Heart right ventricle (tissue), 16 donors: ENCODE results near the gene GRP. TPM values are rescaled to one million over a fixed set of nuclear protein-coding genes. Genes with fewer than 3 reads are reported as not detected.
A peak's percentile ranks its signal among the peaks of the same experiment; 100 is the strongest.

ENCODE experiments used
- ATAC-seq, 8 donors: fragments of 200-7000 bp; cut with Tn5 transposase; one replicate each; pipeline ENCODE4 v1.9.1; 2020; ENCODE audit warnings: mild to moderate bottlenecking in 8 of 8, moderate library complexity in 8 of 8, moderate number of reproducible peaks in 1 of 8
- DNase-seq, 2 donors: peaks; one replicate each; pipeline ENCODE4 v3.0.0-alpha.2; 2020
- H3K27ac ChIP-seq, 10 donors: fragments of 200-600 bp; sonication (generic) in 2 of 10; one replicate each; pipeline versions ENCODE4 v1.5.0 to v1.8.0; 2020 to 2022; ENCODE audit warnings: mild to moderate bottlenecking in 3 of 10
- H3K27me3 ChIP-seq, 7 donors: fragments of 200-600 bp; one replicate each; pipeline ENCODE4 v1.8.0; 2021 to 2022; ENCODE audit warnings: mild to moderate bottlenecking in 2 of 7
- H3K36me3 ChIP-seq, 9 donors: fragments of 200-600 bp; sonication (generic) in 1 of 9; one replicate each; pipeline versions ENCODE4 v1.5.0 to v1.8.0; 2020 to 2022; ENCODE audit warnings: mild to moderate bottlenecking in 2 of 9
- H3K4me1 ChIP-seq, 9 donors: fragments of 200-600 bp; sonication (generic) in 1 of 9; one replicate each; pipeline versions ENCODE4 v1.5.0 to v1.8.0; 2020 to 2022; ENCODE audit warnings: mild to moderate bottlenecking in 4 of 9
- H3K4me3 ChIP-seq, 10 donors: fragments of 200-600 bp; sonication (generic) in 2 of 10; one replicate each; pipeline versions ENCODE4 v1.5.0 to v1.8.0; 2020 to 2022; ENCODE audit warnings: mild to moderate bottlenecking in 7 of 10, moderate library complexity in 2 of 10
- H3K9me3 ChIP-seq, 11 donors: fragments of 200-600 bp in 10 of 11; sonication (generic) in 2 of 11; one replicate each; pipeline versions ENCODE4 v1.5.0 to v1.8.0; 2013 to 2022; ENCODE audit warnings: mild to moderate bottlenecking in 2 of 11, control low read depth in 1 of 11, moderate library complexity in 1 of 11
- CTCF ChIP-seq, 9 donors: fragments of 200-600 bp; sonication (generic) in 2 of 9; IDR thresholded peaks; one replicate each; pipeline versions ENCODE4 v1.5.0 to v1.8.0; 2021 to 2022; ENCODE audit warnings: antibody characterized with exemption in 9 of 9, mild to moderate bottlenecking in 5 of 9, moderate library complexity in 1 of 9
- WGBS, 2 donors: extraction: QIAGEN DNeasy Blood & Tissue Kit; methylation state at CpG; one replicate each; pipeline ENCODE4 v1.1.7; 2013; ENCODE audit warnings: inconsistent platforms in 1 of 2; 5-methylcytosine and 5-hydroxymethylcytosine counted together
- intact Hi-C, 10 donors: fragments of 100-400 bp; cut with DNase I; formaldehyde crosslinking; loops; one replicate each; pipeline versions ENCODE4 v1.11.1 to v1.14.2; 2022
- polyA plus RNA-seq, 2 donors: library from polyadenylated mRNA; stranded (reverse); fragments of 200-250 nt; gene quantifications; one replicate each; pipeline ENCODE4 v1.2.3, GENCODE V29; 2013
- total RNA-seq, 10 donors: library from RNA; stranded (reverse); fragmentation: NEBNext Ultra II Directional in 3 of 10; extraction: Animal tissue kit (Norgen Biotek cat#: 25700) in 3 of 10; gene quantifications; one replicate each; pipeline versions ENCODE4 v1.2.1 to v1.2.4, GENCODE V29; 2021 to 2023
- donor health status: Arrhythmogenic right ventricular cardiomyopathy.
- donor health status: ischemic (EF 13 %, LVEDD 7.1; RV severe dilation, severe dysfunction).
- donor health status: healthy with polysubstance abuse.
- donor health status: DM: no; HTN: yes; CAD: no.
- donor health status: DM: no; HTN: no; CAD: no.
- donor health status: ischemic (EF 25% LVEDD 6.9; RV normal size, moderate dysfunction).
- donor health status: ischemic (EF 25% LVEDD 5.7; RV mildly dilated, moderate dysfunction).
- donor health status: healthy.
- donor health status: DM: yes; HTN: yes; CAD: no.
- donor health status: Ischemic cardiomyopathy.
- donor health status: ischemic (EF 35%, LVEDD 5.7; RV mildly dilated, moderate dysfunction).
- donor health status: nonischemic (EF 11% LVEDD 7.7; RV severe dilation, severe dysfunction).
- donor health status: DM: yes; HTN: yes; CAD: no.
- donor health status: PGD.
- donor health status: ischemic (EF 29% LVEDD 5.4; RV normal size, mild dysfunction).
- donor health status: nonischemic (EF 23%, LVEDD 6.1; RV moderate dilation, normal function).

Gene GRP
- total and polyA plus RNA-seq, 12 donors = not detected

- no peak for TF ChIP-seq CTCF (IDR thresholded peaks at IDR 0.05)
- Histone ChIP-seq H3K27ac (no peak overlapping the region), H3K4me1 (peaks cover 0 to 23% (median 15%) of the 10 kb centered on the region in 9 donors), H3K36me3 (no peaks in the 10 kb centered on the region), H3K9me3 (no peaks in the 10 kb centered on the region), H3K27me3 (peaks cover 29 to 63% (median 61%) of the 10 kb centered on the region in 7 donors), H3K4me3 (no peak overlapping the region)
- 7 to 9% methylated on average over 16 of the region's 16 CpGs for WGBS, 2 donors
- intact Hi-C loops = no loop called here
- ATAC-seq (no peak), DNase-seq (no peak)
Observed at GRCh38 chr18:59263661-59264060, 43.7 kb downstream of the GRP start.

GRCh38 chr18:59264121-59264571 lies 44.2 kb downstream of the GRP start:
- ATAC-seq = no peak
- WGBS, 2 donors = 3 to 4% methylated on average over 17 of the region's 17 CpGs
- intact Hi-C loops = no loop called here
- no peak overlapping the region for H3K4me3 ChIP-seq
- peaks cover 32 to 68% (median 65%) of the 10 kb centered on the region in 7 donors for H3K27me3 ChIP-seq
- H3K4me1 ChIP-seq = peaks cover 0 to 26% (median 18%) of the 10 kb centered on the region in 9 donors
- no peak for DNase-seq
- H3K36me3 ChIP-seq = no peaks in the 10 kb centered on the region
- no peak overlapping the region for H3K27ac ChIP-seq
- TF ChIP-seq CTCF (IDR thresholded peaks at IDR 0.05) = no peak
- H3K9me3 ChIP-seq = no peaks in the 10 kb centered on the region

GRCh38 chr18:59264651-59265245 lies 44.8 kb downstream of the GRP start:
- no peak overlapping the region for H3K27ac ChIP-seq
- ATAC-seq = peak in 1 of 8 donors; percentile 12
- peak overlapping the region in 2 of 10 donors; percentile 10 to 45 for H3K4me3 ChIP-seq

More at GRCh38 chr18:59264651-59265245, 44.8 kb downstream of the GRP start:
- H3K4me1 ChIP-seq = peaks cover 0 to 30% (median 18%) of the 10 kb centered on the region in 9 donors
- peaks cover 38 to 74% (median 70%) of the 10 kb centered on the region in 7 donors for H3K27me3 ChIP-seq
- WGBS, 2 donors = 3 to 4% methylated on average over 41 of the region's 41 CpGs
- no peak for DNase-seq
- no peaks in the 10 kb centered on the region for H3K9me3 ChIP-seq
- no peaks in the 10 kb centered on the region for H3K36me3 ChIP-seq
- intact Hi-C loops = no loop called here
- no peak for TF ChIP-seq CTCF (IDR thresholded peaks at IDR 0.05)
